ENCODE data around the gene P4HTM. TPM values are rescaled to one million over a fixed set of nuclear protein-coding genes. Genes with fewer than 3 reads are reported as not detected.

Gene P4HTM
- total and polyA plus RNA-seq, 2 of the 8 experiments (the other 6 are each of a cell fraction or from before 2014, with no cell fraction given), result 19.1 to 25.4 TPM

- no peaks in the 10 kb centered on the region for H3K23me2 ChIP-seq (ENCODE audit: low read depth, low read length)
- no peak overlapping the region for H3K9ac ChIP-seq (replicated peaks in 1 of 4; ENCODE audit: extremely low read depth in 1 of 4, low read depth in 3 of 4, low read length in 3 of 4)
- H3K27ac ChIP-seq (ENCODE audit: low read depth, low read length), result no peak overlapping the region
- no peak overlapping the region for H2AK5ac ChIP-seq (ENCODE audit: low read depth, low read length)
- H3K9me3 ChIP-seq (ENCODE audit: insufficient read depth in 2 of 2, low read depth in 1 of 2, low read length in 1 of 2), result no peaks in the 10 kb centered on the region
- H3K36me3 ChIP-seq (ENCODE audit: control insufficient read depth in 2 of 4, insufficient read depth in 4 of 4, low read length in 3 of 4), result peaks cover 32 to 57% (median 46%) of the 10 kb centered on the region in 4 experiments
- H2BK15ac ChIP-seq (ENCODE audit: low read length), result no peak overlapping the region
- no peak overlapping the region for H2BK20ac ChIP-seq (ENCODE audit: low read length)
- no peak overlapping the region for H2BK120ac ChIP-seq (replicated peaks; ENCODE audit: low read depth, low read length)
- no peak overlapping the region for H3K4ac ChIP-seq (replicated peaks; ENCODE audit: insufficient read length, low read depth, low read length)
- H3K4me2 ChIP-seq (ENCODE audit: insufficient read depth in 1 of 2, low read depth in 2 of 2, low read length in 2 of 2), result no peak overlapping the region
- no peak overlapping the region for H3K4me3 ChIP-seq (ENCODE audit: extremely low read depth in 1 of 4, insufficient read depth in 2 of 4, low read depth in 3 of 4, low read length in 4 of 4)
- no peak overlapping the region for H3K14ac ChIP-seq (ENCODE audit: insufficient read length)
- ChIA-PET CTCF (ENCODE audit: partially characterized antibody) (interaction anchor here (0.6 kb wide), 1 partner anchor 242 kb away, joined by 4 read pairs; no protein-coding TSS in a partner anchor), POLR2A (ENCODE audit: partially characterized antibody) (interaction anchor here (1.0 to 2.1 kb wide), 3 partner anchors 18 to 39 kb away, joined by 3 to 6 read pairs (median 4); partner anchors contain the start of genes NDUFAF3 and QRICH1)
- 87% methylated on average over 2 of the region's 2 CpGs; no CpG with 5 or more reads in 1 of the 2 experiments for WGBS, 2 experiments (ENCODE audit: extremely low coverage in 1 of 2, insufficient coverage in 1 of 2, insufficient read length in 1 of 2, insufficient replicate concordance in 2 of 2, low coverage in 1 of 2, low lambda C conversion rate in 2 of 2, missing lambda C conversion rate in 1 of 2)
- H3K4me1 ChIP-seq (replicated peaks in 1 of 4; ENCODE audit: control insufficient read depth in 3 of 4, insufficient read depth in 4 of 4, low read length in 3 of 4), result no peaks in the 10 kb centered on the region
- H3K56ac ChIP-seq (replicated peaks; ENCODE audit: insufficient read length, low read depth, low read length), result no peak overlapping the region
- H3K79me1 ChIP-seq (ENCODE audit: low read depth, low read length), result peaks cover 12% of the 10 kb centered on the region
- H4K5ac ChIP-seq (ENCODE audit: insufficient read length, low read depth, low read length), result no peak overlapping the region
- no peak overlapping the region for H4K91ac ChIP-seq (replicated peaks; ENCODE audit: insufficient read length, low read length)
- peaks cover 0 to 11% of the 10 kb centered on the region in 2 experiments for H4K20me1 ChIP-seq (replicated peaks in 1 of 2; ENCODE audit: control insufficient read depth in 1 of 2, insufficient read depth in 2 of 2, low read length in 2 of 2)
- no peak overlapping the region for H3K23ac ChIP-seq (ENCODE audit: insufficient read length)
- H4K8ac ChIP-seq (ENCODE audit: extremely low read depth, insufficient read depth, low read length), result no peak overlapping the region
- no peak overlapping the region for H3K18ac ChIP-seq (ENCODE audit: extremely low read depth, low read length)
- TF ChIP-seq CTBP2 (IDR thresholded peaks at IDR 0.05; ENCODE audit: borderline replicate concordance, insufficient read depth, insufficient read length, low read length) (no peak), EZH2 (IDR thresholded peaks at IDR 0.05; ENCODE audit: low read depth, low read length, severe bottlenecking) (no peak)
- FAIRE-seq (no peak), DNase-seq (ENCODE audit: low read depth in 1 of 2, low spot score in 2 of 2) (no peak)
- H2BK5ac ChIP-seq (ENCODE audit: low read depth, low read length), result no peak overlapping the region
- peaks cover 0 to 17% of the 10 kb centered on the region in 2 experiments; a peak in 2 of 4 replicates for H3K79me2 ChIP-seq (ENCODE audit: control insufficient read depth in 1 of 2, insufficient read depth in 2 of 2, low read length in 2 of 2)
- no peak overlapping the region for H2BK12ac ChIP-seq (ENCODE audit: low read depth, low read length)
- no peaks in the 10 kb centered on the region; a peak in 1 of 7 replicates for H3K27me3 ChIP-seq (replicated peaks in 1 of 4; ENCODE audit: control insufficient read depth in 3 of 4, extremely low read depth in 1 of 4, insufficient read depth in 3 of 4, low read length in 3 of 4)
- H2AFZ ChIP-seq (ENCODE audit: low read length), result no peak overlapping the region
Measured at GRCh38 chr3:49054344-49054862, 64.4 kb downstream of the P4HTM start.

MicroRNAs encoded within 50 kb of the gene (microRNA counts, 767-probe panel; counts per million panel counts)
- microRNA hsa-miR-191-5p, result 9,238 counts per million, percentile 98 among the panel's probes with 10 or more counts
- 879 counts per million, percentile 95 among the panel's probes with 10 or more counts for microRNA hsa-miR-425-5p

Small RNA genes lying within 50 kb of the gene (microRNA-seq; reads per million reads assigned to microRNA genes)
- gene MIR191 (ENCODE audit: borderline microRNAs expressed in 2 of 2, borderline number of aligned reads in 2 of 2, borderline replicate concordance in 1 of 2) (1,815 to 2,087 reads per million in 2 experiments), gene MIR425 (ENCODE audit: borderline microRNAs expressed in 2 of 2, borderline number of aligned reads in 2 of 2, borderline replicate concordance in 1 of 2) (869 to 2,079 reads per million in 2 experiments)

Small RNA genes lying within 50 kb of the gene (small RNA-seq; reads per million reads assigned to genes)
- gene MIR191 (ENCODE audit: insufficient read depth) (67,504 reads per million, percentile 100 among the genes with 10 or more reads in this experiment), gene MIR425 (ENCODE audit: insufficient read depth) (2,425 reads per million, percentile 100 among the genes with 10 or more reads in this experiment)

Other genes starting within 250 kb of the P4HTM start
- gene PRKAR2A, start 142.4 kb upstream of the P4HTM start, total RNA-seq (2021; fragmentation: NEBNext Ultra II Directional; extraction: Animal tissue kit (Norgen Biotek cat#: 25700)), result 42.4 and 46.3 TPM in 2 replicates
- gene PRKAR2A, start 142.4 kb upstream of the P4HTM start, polyA plus RNA-seq (2011; rRNA removed), result 6.3 and 14.1 TPM in 2 replicates
- gene SLC25A20, start 91.4 kb upstream of the P4HTM start, total RNA-seq (2021; fragmentation: NEBNext Ultra II Directional; extraction: Animal tissue kit (Norgen Biotek cat#: 25700)), result 3.8 and 5.1 TPM in 2 replicates
- 2.6 and 4.0 TPM in 2 replicates for gene SLC25A20, start 91.4 kb upstream of the P4HTM start, polyA plus RNA-seq (2011; rRNA removed)
- 121 and 136 TPM in 2 replicates for gene ARIH2, start 71.4 kb upstream of the P4HTM start, total RNA-seq (2021; fragmentation: NEBNext Ultra II Directional; extraction: Animal tissue kit (Norgen Biotek cat#: 25700))
- gene ARIH2, start 71.4 kb upstream of the P4HTM start, polyA plus RNA-seq (2011; rRNA removed), result 70.3 and 72.9 TPM in 2 replicates
- gene WDR6, start 17.1 kb downstream of the P4HTM start, total RNA-seq (2021; fragmentation: NEBNext Ultra II Directional; extraction: Animal tissue kit (Norgen Biotek cat#: 25700)), result 180 and 187 TPM in 2 replicates
- 257 and 340 TPM in 2 replicates for gene WDR6, start 17.1 kb downstream of the P4HTM start, polyA plus RNA-seq (2011; rRNA removed)
- gene DALRD3, start 28.3 kb downstream of the P4HTM start, total RNA-seq (2021; fragmentation: NEBNext Ultra II Directional; extraction: Animal tissue kit (Norgen Biotek cat#: 25700)), result 30.4 and 31.6 TPM in 2 replicates
- 86.5 and 95.3 TPM in 2 replicates for gene DALRD3, start 28.3 kb downstream of the P4HTM start, polyA plus RNA-seq (2011; rRNA removed)
- 26.2 and 27.8 TPM in 2 replicates for gene NDUFAF3, start 31.9 kb downstream of the P4HTM start, total RNA-seq (2021; fragmentation: NEBNext Ultra II Directional; extraction: Animal tissue kit (Norgen Biotek cat#: 25700))
- 45.5 and 52.1 TPM in 2 replicates for gene NDUFAF3, start 31.9 kb downstream of the P4HTM start, polyA plus RNA-seq (2011; rRNA removed)
- gene IMPDH2, start 39.2 kb downstream of the P4HTM start, total RNA-seq (2021; fragmentation: NEBNext Ultra II Directional; extraction: Animal tissue kit (Norgen Biotek cat#: 25700)), result 409 and 419 TPM in 2 replicates
- gene IMPDH2, start 39.2 kb downstream of the P4HTM start, polyA plus RNA-seq (2011; rRNA removed), result 363 and 374 TPM in 2 replicates
- 123 and 142 TPM in 2 replicates for gene QRICH1, start 103.8 kb downstream of the P4HTM start, total RNA-seq (2021; fragmentation: NEBNext Ultra II Directional; extraction: Animal tissue kit (Norgen Biotek cat#: 25700))
- gene QRICH1, start 103.8 kb downstream of the P4HTM start, polyA plus RNA-seq (2011; rRNA removed), result 128 and 136 TPM in 2 replicates
- gene QARS1, start 114.5 kb downstream of the P4HTM start, total RNA-seq (2021; fragmentation: NEBNext Ultra II Directional; extraction: Animal tissue kit (Norgen Biotek cat#: 25700)), result 346 and 353 TPM in 2 replicates
- gene QARS1, start 114.5 kb downstream of the P4HTM start, polyA plus RNA-seq (2011; rRNA removed), result 581 and 887 TPM in 2 replicates
- 64.9 and 65.8 TPM in 2 replicates for gene USP19, start 130.6 kb downstream of the P4HTM start, total RNA-seq (2021; fragmentation: NEBNext Ultra II Directional; extraction: Animal tissue kit (Norgen Biotek cat#: 25700))
- gene USP19, start 130.6 kb downstream of the P4HTM start, polyA plus RNA-seq (2011; rRNA removed), result 46.4 and 59.2 TPM in 2 replicates
- 107 and 112 TPM in 2 replicates for gene LAMB2, start 142.8 kb downstream of the P4HTM start, total RNA-seq (2021; fragmentation: NEBNext Ultra II Directional; extraction: Animal tissue kit (Norgen Biotek cat#: 25700))
- 153 and 224 TPM in 2 replicates for gene LAMB2, start 142.8 kb downstream of the P4HTM start, polyA plus RNA-seq (2011; rRNA removed)
- 26.7 and 27.6 TPM in 2 replicates for gene CCDC71, start 176.1 kb downstream of the P4HTM start, total RNA-seq (2021; fragmentation: NEBNext Ultra II Directional; extraction: Animal tissue kit (Norgen Biotek cat#: 25700))
- gene CCDC71, start 176.1 kb downstream of the P4HTM start, polyA plus RNA-seq (2011; rRNA removed), result 57.4 and 70.7 TPM in 2 replicates
- gene KLHDC8B, start 181.4 kb downstream of the P4HTM start, total RNA-seq (2021; fragmentation: NEBNext Ultra II Directional; extraction: Animal tissue kit (Norgen Biotek cat#: 25700)), result 15.8 and 18.1 TPM in 2 replicates
- 20.9 and 21.3 TPM in 2 replicates for gene KLHDC8B, start 181.4 kb downstream of the P4HTM start, polyA plus RNA-seq (2011; rRNA removed)

Data from H1 (cell line).